ENCODE data around the gene CCDC137.

Gene CCDC137

GRCh38 chr17:81703747-81704654 is 37.5 kb downstream of the CCDC137 start:
- DNase-seq: no peak

- no peak for DNase-seq
These were observed 39.1 kb downstream of the CCDC137 start for GRCh38 chr17:81705518-81706231.

- DNase-seq: no peak
These were observed 39.7 kb downstream of the CCDC137 start for GRCh38 chr17:81706232-81706611.

- no peak for DNase-seq
These were observed 40.5 kb downstream of the CCDC137 start for GRCh38 chr17:81706757-81707624.

GRCh38 chr17:81707725-81708646 is 41.4 kb downstream of the CCDC137 start:
- no peak for DNase-seq

GRCh38 chr17:81708739-81709185 is 42.2 kb downstream of the CCDC137 start:
- DNase-seq: no peak

- DNase-seq: no peak
These were observed 44.2 kb downstream of the CCDC137 start for GRCh38 chr17:81710514-81711308.

GRCh38 chr17:81711814-81712467 is 45.4 kb downstream of the CCDC137 start, which contains the start of gene SLC25A10:
Gene SLC25A10 (plus strand): TSS chr17:81712284. CDS start chr17:81712427, 143 bp downstream.
- DNase-seq: peak; percentile 86

GRCh38 chr17:81712468-81713003 is 46.0 kb downstream of the CCDC137 start:
- no peak for DNase-seq

GRCh38 chr17:81713004-81713555 is 46.5 kb downstream of the CCDC137 start:
- DNase-seq: no peak

- no peak for DNase-seq
These were observed 47.2 kb downstream of the CCDC137 start for GRCh38 chr17:81713556-81714411.

GRCh38 chr17:81714412-81715106 is 48.0 kb downstream of the CCDC137 start:
- no peak for DNase-seq

GRCh38 chr17:81715107-81715871 is 48.8 kb downstream of the CCDC137 start:
- DNase-seq: no peak

GRCh38 chr17:81715872-81716673 is 49.5 kb downstream of the CCDC137 start:
- DNase-seq: no peak

GRCh38 chr17:81716674-81716996 is 50.1 kb downstream of the CCDC137 start:
- no peak for DNase-seq

- no peak for DNase-seq
These were observed 50.7 kb downstream of the CCDC137 start for GRCh38 chr17:81717049-81717765.

All from CD4-positive, alpha-beta T cell treated with Interleukin-6 for 4 hours (primary cell).